ENCODE results near the gene YBX3.

DNA sequence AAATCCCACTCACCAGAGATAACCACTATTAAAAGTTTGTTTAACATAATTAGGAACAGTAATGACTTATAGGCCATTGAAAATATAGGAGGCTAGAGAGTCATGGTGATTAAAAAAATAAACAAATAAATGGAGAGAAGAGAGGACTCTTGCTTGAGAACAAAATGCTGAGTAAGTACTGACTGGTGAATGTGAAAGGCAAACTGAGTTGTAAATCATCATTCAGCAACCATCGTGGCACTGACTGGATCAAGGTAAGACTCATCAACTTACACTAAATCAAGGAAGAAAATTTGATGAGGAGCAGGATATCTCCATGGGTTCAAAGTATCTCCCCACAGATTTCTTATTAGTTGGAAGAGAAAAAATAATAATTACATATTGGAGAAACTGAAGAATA lies 14.1 kb upstream of the YBX3 start:
- TF ChIP-seq, protein P1, sequence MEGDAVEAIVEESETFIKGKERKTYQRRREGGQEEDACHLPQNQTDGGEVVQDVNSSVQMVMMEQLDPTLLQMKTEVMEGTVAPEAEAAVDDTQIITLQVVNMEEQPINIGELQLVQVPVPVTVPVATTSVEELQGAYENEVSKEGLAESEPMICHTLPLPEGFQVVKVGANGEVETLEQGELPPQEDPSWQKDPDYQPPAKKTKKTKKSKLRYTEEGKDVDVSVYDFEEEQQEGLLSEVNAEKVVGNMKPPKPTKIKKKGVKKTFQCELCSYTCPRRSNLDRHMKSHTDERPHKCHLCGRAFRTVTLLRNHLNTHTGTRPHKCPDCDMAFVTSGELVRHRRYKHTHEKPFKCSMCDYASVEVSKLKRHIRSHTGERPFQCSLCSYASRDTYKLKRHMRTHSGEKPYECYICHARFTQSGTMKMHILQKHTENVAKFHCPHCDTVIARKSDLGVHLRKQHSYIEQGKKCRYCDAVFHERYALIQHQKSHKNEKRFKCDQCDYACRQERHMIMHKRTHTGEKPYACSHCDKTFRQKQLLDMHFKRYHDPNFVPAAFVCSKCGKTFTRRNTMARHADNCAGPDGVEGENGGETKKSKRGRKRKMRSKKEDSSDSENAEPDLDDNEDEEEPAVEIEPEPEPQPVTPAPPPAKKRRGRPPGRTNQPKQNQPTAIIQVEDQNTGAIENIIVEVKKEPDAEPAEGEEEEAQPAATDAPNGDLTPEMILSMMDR (IDR thresholded peaks at IDR 0.05): no peak
- no peak for TF ChIP-seq POLR2A (IDR thresholded peaks at IDR 0.05; ENCODE audit: low read depth)

Data from esophagus muscularis mucosa (tissue), 3 donors.